HepG2 (cell line): ENCODE data around the gene SNAI1. TPM values are rescaled to one million over a fixed set of nuclear protein-coding genes. Genes with fewer than 3 reads are reported as not detected.

Experiments used
- BCL6 ChIP-seq: IDR thresholded peaks from 2 replicates; pipeline ENCODE4 v1.6.1; 2016; ENCODE audit warnings: missing genetic modification reagents, missing compliant biosample characterization
- BRCA1 ChIP-seq: sonication (generic); formaldehyde crosslinking; IDR thresholded peaks from 2 replicates; pipeline ENCODE4 v1.4.0; 2020; ENCODE audit warnings: missing genetic modification reagents
- FOXK1 ChIP-seq: sonication (generic); formaldehyde crosslinking; IDR thresholded peaks from 2 replicates; pipeline ENCODE4 v1.4.0; 2020; ENCODE audit warnings: low read depth, missing genetic modification reagents, borderline replicate concordance
- FOXM1 ChIP-seq: sonication (generic); formaldehyde crosslinking; IDR thresholded peaks from 2 replicates; pipeline ENCODE4 v1.5.0; 2020; ENCODE audit warnings: missing genetic modification reagents
- KAT8 ChIP-seq: IDR thresholded peaks from 2 replicates; pipeline ENCODE4 v1.6.1; 2016; ENCODE audit warnings: missing genetic modification reagents, missing compliant biosample characterization
- MAFK ChIP-seq, 2 experiments: IDR thresholded peaks in 1 of 2; conservative IDR thresholded peaks in 1 of 2; 2 replicates each; pipeline ENCODE4 v1.6.1; 2011; ENCODE audit warnings: improper control_type of control experiment in 2 of 2, low read length in 2 of 2
- NKX3-1 ChIP-seq: sonication (generic); formaldehyde crosslinking; IDR thresholded peaks from 2 replicates; pipeline ENCODE4 v1.5.0; 2020; ENCODE audit warnings: missing genetic modification reagents
- POGZ ChIP-seq: sonication (generic); formaldehyde crosslinking; IDR thresholded peaks from 2 replicates; pipeline ENCODE4 v1.4.0; 2020; ENCODE audit warnings: mild to moderate bottlenecking, missing genetic modification reagents
- REPIN1 ChIP-seq: sonication (generic); formaldehyde crosslinking; IDR thresholded peaks from 2 replicates; pipeline ENCODE4 v1.8.0; 2022; ENCODE audit warnings: missing genetic modification reagents, low read depth, mild to moderate bottlenecking, borderline replicate concordance
- SNRNP70 ChIP-seq: fragments of 200-400 bp; formaldehyde crosslinking; IDR thresholded peaks from 2 replicates; pipeline ENCODE4 v1.6.1; 2017; ENCODE audit warnings: mild to moderate bottlenecking, low read depth, low read length, moderate library complexity
- TARDBP ChIP-seq: sonication (generic); formaldehyde crosslinking; IDR thresholded peaks from 2 replicates; pipeline ENCODE4 v1.8.0; 2022; ENCODE audit warnings: mild to moderate bottlenecking, missing genetic modification reagents
- ZFP36 ChIP-seq: fragments of 150-350 bp; IDR thresholded peaks from 2 replicates; pipeline ENCODE4 v1.6.1; 2018; ENCODE audit warnings: borderline replicate concordance, low read length, low read depth; ENCODE audit not compliant: partially characterized antibody
- ZFP36L1 ChIP-seq: sonication (generic); formaldehyde crosslinking; IDR thresholded peaks from 2 replicates; pipeline ENCODE4 v1.8.0; 2022; ENCODE audit warnings: mild to moderate bottlenecking, missing genetic modification reagents, moderate library complexity
- ZNF543 ChIP-seq: sonication (generic); formaldehyde crosslinking; IDR thresholded peaks from 2 replicates; pipeline ENCODE4 v1.4.0; 2020; ENCODE audit warnings: mild to moderate bottlenecking, missing genetic modification reagents
- ZNF619 ChIP-seq: sonication (generic); formaldehyde crosslinking; IDR thresholded peaks from 2 replicates; pipeline ENCODE4 v1.4.0; 2020; ENCODE audit warnings: mild to moderate bottlenecking, missing genetic modification reagents
- polyA plus RNA-seq, 8 experiments: library from polyadenylated mRNA; depleted of rRNA in 3 of 8; stranded (reverse) in 7 of 8; unstranded in 1 of 8; fragments of >200 nt; fragmentation: Illumina TruSeq in 4 of 8; extraction: Trizol in 4 of 8; gene quantifications; 2 replicates each; pipeline versions ENCODE4 v1.2.1 to v1.2.3, GENCODE V29; 2011 to 2016; ENCODE audit warnings: low read depth in 4 of 8, missing spikeins in 1 of 8, mixed read lengths in 1 of 8; ENCODE audit not compliant: insufficient read depth in 1 of 8
- total RNA-seq, 5 experiments: library from RNA; depleted of rRNA; stranded (reverse); fragments of >200 nt; fragmentation: Illumina TruSeq; extraction: Trizol; gene quantifications; 2 replicates each; pipeline ENCODE4 v1.2.3, GENCODE V29; 2016; ENCODE audit warnings: low read depth in 1 of 5
- TF ChIP-seq, protein P1 (sequence below): sonication (generic); formaldehyde crosslinking; IDR thresholded peaks from 2 replicates; pipeline ENCODE4 v1.8.0; 2022; ENCODE audit warnings: mild to moderate bottlenecking, missing genetic modification reagents, borderline replicate concordance
- TF ChIP-seq, protein P2 (sequence below): sonication (generic); formaldehyde crosslinking; IDR thresholded peaks from 2 replicates; pipeline ENCODE4 v1.5.1; 2020; ENCODE audit warnings: mild to moderate bottlenecking, missing genetic modification reagents, borderline replicate concordance
- TF ChIP-seq, protein P3 (sequence below): IDR thresholded peaks from 2 replicates; pipeline ENCODE4 v1.6.1; 2012; ENCODE audit warnings: inconsistent platforms
- TF ChIP-seq, protein P4 (sequence below): IDR thresholded peaks from 2 replicates; pipeline ENCODE4 v1.6.1; 2016; ENCODE audit warnings: low read depth, control low read depth
- TF ChIP-seq, protein P5 (sequence below): sonication (generic); formaldehyde crosslinking; IDR thresholded peaks from 2 replicates; pipeline ENCODE4 v1.5.0; 2020; ENCODE audit warnings: missing genetic modification reagents
- TF ChIP-seq, protein P6 (sequence below): sonication (generic); formaldehyde crosslinking; IDR thresholded peaks from 2 replicates; pipeline ENCODE4 v1.9.0; 2021; ENCODE audit warnings: missing genetic modification reagents, mild to moderate bottlenecking, borderline replicate concordance

Gene SNAI1
- total and polyA plus RNA-seq, 2 of the 13 experiments (the other 11 are each of a cell fraction or from before 2014, with no cell fraction given): 1.3 to 1.4 TPM

DNA sequence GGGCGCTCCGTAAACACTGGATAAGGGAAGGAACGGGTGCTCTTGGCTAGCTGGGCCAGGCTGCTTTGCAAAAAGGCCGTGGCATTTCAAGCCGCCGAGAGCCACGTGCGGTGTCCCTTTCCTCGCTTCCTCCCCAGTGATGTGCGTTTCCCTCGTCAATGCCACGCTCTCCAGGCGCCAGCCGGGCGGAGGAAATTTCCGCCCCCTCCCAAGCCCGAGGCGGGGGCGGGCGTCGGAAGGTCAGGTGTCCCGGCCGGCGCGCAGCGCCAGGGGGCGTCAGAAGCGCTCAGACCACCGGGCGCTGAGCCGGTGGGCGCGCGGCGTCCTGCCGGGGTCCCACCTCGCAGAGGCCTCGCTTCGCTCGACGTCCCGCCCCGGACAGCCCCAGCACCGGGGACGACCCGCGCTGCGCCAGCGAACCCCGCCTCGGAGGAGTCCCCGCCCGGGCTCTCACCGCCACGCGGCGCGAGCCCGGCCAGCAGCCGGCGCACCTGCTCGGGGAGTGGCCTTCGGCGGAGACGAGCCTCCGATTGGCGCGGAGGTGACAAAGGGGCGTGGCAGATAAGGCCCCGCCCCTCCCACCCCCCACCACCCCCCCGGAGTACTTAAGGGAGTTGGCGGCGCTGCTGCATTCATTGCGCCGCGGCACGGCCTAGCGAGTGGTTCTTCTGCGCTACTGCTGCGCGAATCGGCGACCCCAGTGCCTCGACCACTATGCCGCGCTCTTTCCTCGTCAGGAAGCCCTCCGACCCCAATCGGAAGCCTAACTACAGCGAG, at the start of gene SNAI1 (continued):
- TF ChIP-seq, protein P1, sequence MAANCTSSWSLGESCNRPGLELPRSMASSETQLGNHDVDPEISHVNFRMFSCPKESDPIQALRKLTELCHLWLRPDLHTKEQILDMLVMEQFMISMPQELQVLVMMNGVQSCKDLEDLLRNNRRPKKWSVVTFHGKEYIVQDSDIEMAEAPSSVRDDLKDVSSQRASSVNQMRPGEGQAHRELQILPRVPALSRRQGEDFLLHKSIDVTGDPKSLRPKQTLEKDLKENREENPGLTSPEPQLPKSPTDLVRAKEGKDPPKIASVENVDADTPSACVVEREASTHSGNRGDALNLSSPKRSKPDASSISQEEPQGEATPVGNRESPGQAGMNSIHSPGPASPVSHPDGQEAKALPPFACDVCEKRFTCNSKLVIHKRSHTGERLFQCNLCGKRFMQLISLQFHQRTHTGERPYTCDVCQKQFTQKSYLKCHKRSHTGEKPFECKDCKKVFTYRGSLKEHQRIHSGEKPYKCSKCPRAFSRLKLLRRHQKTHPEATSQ (CRISPR knock-in tag): no peak; the same call in 1 of the 2 replicates
- TF ChIP-seq NKX3-1 (peak; percentile 99), ZFP36 (no peak), ZFP36L1 (CRISPR knock-in tag) (peak; percentile 91), TARDBP (CRISPR knock-in tag) (no peak; the same call in 1 of the 2 replicates), FOXM1 (peak; percentile 26; the same call in 1 of the 2 replicates), ZNF543 (CRISPR knock-in tag) (no peak), POGZ (CRISPR knock-in tag) (peak; percentile 51; the same call in 1 of the 2 replicates), BCL6 (CRISPR knock-in tag) (peak; percentile 68), BRCA1 (CRISPR knock-in tag) (peak; percentile 87), KAT8 (CRISPR knock-in tag) (peak; percentile 66), REPIN1 (CRISPR knock-in tag) (no peak), FOXK1 (peak; percentile 42; the same call in 1 of the 2 replicates), ZNF619 (CRISPR knock-in tag) (peak; percentile 81; the same call in 1 of the 2 replicates), SNRNP70 (no peak), MAFK (conservative IDR thresholded peaks at IDR 0.05 in 1 of 2, IDR thresholded peaks at IDR 0.05 in 1 of 2; ENCODE audit: low read length in 2 of 2) (no peak)
- TF ChIP-seq, protein P2, sequence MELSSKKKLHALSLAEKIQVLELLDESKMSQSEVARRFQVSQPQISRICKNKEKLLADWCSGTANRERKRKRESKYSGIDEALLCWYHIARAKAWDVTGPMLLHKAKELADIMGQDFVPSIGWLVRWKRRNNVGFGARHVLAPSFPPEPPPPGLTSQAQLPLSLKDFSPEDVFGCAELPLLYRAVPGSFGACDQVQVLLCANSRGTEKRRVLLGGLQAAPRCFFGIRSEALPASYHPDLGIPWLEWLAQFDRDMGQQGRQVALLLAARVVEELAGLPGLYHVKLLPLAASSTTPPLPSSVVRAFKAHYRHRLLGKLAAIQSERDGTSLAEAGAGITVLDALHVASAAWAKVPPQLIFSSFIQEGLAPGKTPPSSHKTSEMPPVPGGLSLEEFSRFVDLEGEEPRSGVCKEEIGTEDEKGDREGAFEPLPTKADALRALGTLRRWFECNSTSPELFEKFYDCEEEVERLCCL: peak; percentile 15; the same call in 1 of the 2 replicates
- TF ChIP-seq, protein P3, sequence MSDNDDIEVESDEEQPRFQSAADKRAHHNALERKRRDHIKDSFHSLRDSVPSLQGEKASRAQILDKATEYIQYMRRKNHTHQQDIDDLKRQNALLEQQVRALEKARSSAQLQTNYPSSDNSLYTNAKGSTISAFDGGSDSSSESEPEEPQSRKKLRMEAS: peak; percentile 99
- TF ChIP-seq, protein P4, sequence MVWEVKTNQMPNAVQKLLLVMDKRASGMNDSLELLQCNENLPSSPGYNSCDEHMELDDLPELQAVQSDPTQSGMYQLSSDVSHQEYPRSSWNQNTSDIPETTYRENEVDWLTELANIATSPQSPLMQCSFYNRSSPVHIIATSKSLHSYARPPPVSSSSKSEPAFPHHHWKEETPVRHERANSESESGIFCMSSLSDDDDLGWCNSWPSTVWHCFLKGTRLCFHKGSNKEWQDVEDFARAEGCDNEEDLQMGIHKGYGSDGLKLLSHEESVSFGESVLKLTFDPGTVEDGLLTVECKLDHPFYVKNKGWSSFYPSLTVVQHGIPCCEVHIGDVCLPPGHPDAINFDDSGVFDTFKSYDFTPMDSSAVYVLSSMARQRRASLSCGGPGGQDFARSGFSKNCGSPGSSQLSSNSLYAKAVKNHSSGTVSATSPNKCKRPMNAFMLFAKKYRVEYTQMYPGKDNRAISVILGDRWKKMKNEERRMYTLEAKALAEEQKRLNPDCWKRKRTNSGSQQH (CRISPR knock-in tag): no peak; the same call in 1 of the 2 replicates
- TF ChIP-seq, protein P5, sequence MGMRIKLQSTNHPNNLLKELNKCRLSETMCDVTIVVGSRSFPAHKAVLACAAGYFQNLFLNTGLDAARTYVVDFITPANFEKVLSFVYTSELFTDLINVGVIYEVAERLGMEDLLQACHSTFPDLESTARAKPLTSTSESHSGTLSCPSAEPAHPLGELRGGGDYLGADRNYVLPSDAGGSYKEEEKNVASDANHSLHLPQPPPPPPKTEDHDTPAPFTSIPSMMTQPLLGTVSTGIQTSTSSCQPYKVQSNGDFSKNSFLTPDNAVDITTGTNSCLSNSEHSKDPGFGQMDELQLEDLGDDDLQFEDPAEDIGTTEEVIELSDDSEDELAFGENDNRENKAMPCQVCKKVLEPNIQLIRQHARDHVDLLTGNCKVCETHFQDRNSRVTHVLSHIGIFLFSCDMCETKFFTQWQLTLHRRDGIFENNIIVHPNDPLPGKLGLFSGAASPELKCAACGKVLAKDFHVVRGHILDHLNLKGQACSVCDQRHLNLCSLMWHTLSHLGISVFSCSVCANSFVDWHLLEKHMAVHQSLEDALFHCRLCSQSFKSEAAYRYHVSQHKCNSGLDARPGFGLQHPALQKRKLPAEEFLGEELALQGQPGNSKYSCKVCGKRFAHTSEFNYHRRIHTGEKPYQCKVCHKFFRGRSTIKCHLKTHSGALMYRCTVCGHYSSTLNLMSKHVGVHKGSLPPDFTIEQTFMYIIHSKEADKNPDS: peak; percentile 9; the same call in 1 of the 2 replicates
- TF ChIP-seq, protein P6, sequence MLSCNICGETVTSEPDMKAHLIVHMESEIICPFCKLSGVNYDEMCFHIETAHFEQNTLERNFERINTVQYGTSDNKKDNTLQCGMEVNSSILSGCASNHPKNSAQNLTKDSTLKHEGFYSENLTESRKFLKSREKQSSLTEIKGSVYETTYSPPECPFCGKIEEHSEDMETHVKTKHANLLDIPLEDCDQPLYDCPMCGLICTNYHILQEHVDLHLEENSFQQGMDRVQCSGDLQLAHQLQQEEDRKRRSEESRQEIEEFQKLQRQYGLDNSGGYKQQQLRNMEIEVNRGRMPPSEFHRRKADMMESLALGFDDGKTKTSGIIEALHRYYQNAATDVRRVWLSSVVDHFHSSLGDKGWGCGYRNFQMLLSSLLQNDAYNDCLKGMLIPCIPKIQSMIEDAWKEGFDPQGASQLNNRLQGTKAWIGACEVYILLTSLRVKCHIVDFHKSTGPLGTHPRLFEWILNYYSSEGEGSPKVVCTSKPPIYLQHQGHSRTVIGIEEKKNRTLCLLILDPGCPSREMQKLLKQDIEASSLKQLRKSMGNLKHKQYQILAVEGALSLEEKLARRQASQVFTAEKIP (CRISPR knock-in tag): no peak
